GM19099 (cell line): Measurements from ENCODE around the gene TNK2.

Experiments
- POLR2A ChIP-seq: IDR thresholded peaks from 3 replicates; pipeline ENCODE4 v1.6.1; 2011; ENCODE audit warnings: low read depth; ENCODE audit not compliant: insufficient read length; ENCODE audit errors: extremely low read depth

Gene TNK2

DNA sequence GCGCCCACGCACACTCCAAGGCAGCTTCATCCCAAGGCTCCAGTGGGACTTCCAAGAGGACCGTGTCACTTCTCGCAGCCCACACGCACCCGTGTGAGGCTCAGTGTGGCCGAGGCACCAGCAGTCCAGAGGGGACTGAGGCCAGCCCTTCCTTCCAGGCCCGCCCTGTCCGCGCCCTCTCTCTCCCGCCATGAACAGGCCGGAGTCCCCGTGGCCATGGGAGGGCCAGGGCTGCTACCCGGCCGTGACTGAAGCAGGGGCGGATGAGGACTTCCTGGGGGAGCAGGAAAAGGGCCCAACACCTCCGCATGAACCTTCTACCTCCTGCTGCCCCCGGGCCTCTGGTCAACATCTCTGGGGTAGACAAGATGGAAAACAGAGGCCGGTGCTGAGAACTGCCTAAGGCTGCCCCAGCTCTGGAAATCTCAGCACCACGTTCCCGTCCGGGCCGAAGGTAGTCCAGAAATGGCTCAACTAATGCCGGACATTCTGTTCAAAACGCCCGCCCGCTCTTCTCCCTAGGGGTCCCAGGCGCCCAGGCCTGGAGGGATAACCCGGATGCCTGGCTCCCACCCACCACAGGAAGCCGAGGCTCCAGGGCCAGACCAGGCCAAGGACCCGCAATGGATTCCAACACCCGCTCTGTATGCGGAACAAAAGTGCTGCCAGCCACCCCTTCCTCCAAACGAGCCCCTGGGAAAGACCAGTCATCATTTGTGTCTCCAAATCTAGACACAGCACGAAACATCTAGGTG, 32.7 kb downstream of the TNK2 start:
- no peak for TF ChIP-seq POLR2A

DNA sequence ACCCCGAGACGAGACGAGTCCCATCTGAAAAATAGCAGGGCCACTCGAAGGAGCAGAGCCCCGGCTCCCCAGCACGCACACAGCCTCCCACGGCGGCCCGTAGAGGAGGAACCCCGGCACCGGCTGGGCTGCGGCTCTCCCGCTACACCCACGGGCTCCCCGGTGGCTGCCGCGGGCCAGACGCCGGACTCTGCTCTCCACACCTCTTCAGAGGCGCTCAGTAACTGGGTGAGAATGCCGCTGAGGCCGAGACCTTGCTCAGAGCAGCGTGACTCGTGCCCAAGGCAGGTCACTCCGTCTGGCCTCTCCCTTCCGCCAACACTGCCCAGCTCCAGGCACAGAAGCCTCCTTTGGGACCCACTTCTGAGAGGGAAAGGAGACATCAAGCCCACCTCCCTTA, 34.4 kb downstream of the TNK2 start:
- TF ChIP-seq POLR2A = no peak

- no peak for TF ChIP-seq POLR2A
Observed at GRCh38 chr3:195873281-195873887, 35.0 kb downstream of the TNK2 start.

- TF ChIP-seq POLR2A = no peak
Observed at GRCh38 chr3:195872800-195873199, 35.6 kb downstream of the TNK2 start.

DNA sequence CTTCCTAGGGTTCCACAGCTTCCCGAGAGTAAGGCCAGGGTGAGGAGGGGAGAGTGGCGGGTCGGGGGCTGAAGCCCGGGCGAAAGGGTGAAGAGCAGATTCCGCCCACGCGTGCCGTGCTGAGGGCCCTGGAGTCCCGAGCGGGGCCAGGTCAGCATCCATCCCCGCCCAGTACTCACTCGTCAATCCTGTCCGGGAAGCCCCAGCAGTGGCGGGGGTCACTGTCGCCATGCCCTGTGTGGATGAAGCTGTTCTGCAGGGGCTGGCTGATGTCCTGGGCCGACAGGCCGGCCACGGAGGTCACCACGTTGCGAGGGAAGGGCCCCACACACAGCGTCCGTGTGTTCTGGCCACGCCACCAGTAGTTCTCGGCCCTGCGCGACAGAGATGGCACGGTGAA, 36.3 kb downstream of the TNK2 start:
- TF ChIP-seq POLR2A = no peak

- TF ChIP-seq POLR2A = no peak
Observed at GRCh38 chr3:195870937-195871336, 37.4 kb downstream of the TNK2 start.

- TF ChIP-seq POLR2A = no peak
Observed at GRCh38 chr3:195870442-195870841, 37.9 kb downstream of the TNK2 start.

GRCh38 chr3:195869413-195870001, 38.8 kb downstream of the TNK2 start:
- TF ChIP-seq POLR2A = no peak

DNA sequence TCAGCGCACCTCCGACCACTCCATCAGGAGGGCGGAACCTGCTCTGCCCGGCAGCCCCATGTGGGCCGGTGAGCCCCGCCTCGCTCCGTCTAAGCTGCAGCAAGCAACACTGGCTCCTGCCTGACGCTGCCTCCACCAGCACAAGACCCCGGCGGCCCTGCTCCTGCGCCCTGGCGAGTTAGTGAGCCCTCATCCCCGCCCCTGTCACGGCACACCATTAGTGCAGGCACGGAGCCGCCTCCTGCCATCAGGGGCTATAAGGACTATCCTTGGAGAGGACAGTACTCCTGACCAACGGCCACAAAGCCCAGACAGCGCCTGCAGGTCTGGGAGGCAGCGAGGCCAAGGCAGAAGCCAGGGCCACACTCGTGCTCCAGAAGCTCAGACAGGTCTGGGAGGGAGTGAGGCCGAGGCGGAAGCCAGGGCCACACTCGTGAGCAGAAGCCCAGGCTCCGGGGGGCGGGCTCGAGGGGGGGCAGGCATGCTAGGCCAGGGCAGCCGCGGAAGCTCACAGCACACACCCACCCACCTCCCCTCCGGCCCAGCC, 39.4 kb downstream of the TNK2 start:
- no peak for TF ChIP-seq POLR2A

GRCh38 chr3:195868336-195868865, 40.0 kb downstream of the TNK2 start:
- TF ChIP-seq POLR2A = no peak

- TF ChIP-seq POLR2A = no peak
Observed at GRCh38 chr3:195867631-195868335, 40.6 kb downstream of the TNK2 start.

DNA sequence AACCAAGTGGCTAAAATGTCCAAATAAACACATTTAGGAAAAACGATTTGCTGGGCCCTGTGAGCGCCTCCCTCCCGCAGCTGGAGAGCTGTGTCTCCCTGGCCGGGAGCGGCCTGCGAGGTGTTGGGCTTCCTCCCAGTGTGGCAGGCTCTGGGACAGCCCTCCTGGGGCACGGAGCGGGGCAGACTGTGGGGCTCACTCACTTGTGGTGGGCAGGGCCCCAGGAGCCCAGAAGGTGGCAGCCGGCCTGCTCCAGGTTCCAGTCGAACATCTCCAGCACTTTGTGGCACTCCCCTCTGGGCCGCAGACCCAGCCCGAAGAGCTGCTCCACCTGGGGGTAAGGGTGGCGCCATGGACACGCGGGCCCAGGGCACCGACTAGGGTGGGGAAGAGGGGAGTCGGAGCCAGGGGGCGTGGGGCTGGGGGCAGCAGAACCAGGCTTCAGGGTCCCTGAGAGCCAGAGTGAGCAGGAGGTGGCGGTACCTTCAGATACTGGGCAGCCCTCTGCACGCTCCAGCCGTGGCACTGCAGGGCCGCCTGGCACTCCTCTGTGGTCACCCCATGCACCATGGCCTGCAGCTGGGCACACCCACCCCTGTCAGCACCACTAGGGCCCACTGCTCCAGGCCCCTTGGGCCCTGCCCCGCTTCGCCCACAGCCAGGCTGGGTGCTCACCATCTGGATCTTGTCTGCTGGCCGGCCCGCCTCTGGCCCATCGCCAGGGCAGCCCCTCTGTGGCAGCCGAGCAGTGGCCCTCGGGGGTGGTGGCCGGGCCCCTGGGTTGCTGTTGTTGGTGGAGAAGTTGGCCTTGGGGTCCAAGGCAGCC, 41.5 kb downstream of the TNK2 start:
- TF ChIP-seq POLR2A = no peak

DNA sequence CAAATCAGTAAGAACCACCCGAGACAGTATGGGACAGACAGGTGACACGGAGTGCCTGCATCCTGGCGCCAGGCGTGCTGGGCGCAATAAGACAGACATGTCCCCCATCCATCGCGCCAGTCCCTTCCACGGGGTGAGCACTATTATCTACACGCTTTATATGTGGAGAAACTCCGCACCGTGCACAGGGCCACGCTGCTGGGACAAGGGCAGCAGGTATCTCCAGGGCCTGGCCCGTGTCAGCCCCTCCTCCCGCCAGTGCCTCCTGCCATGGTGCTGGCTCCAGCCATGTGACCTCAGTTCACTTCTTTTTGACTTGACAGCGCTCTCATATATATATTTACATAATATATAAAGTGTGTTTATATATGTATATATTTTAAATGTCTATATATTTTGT, 42.6 kb downstream of the TNK2 start:
- no peak for TF ChIP-seq POLR2A
